Stimulated activated CD8-positive, alpha-beta memory T cell treated with anti-CD3 and anti-CD28 coated beads, Interleukin-12 subunit alpha, Interleukin-12 subunit beta, amount 100 ng/mL, for 4 hours (primary cell): ENCODE results near the gene ZSWIM8.
"Not testable (repeated sequence)": the region's sequence is repeated elsewhere in the genome, so short reads cannot be mapped to it uniquely, and the experiment has no call there.

Experiments used
- DNase-seq: peaks from one replicate; pipeline ENCODE4 v3.0.0-alpha.2; 2020; ENCODE audit warnings: low read depth

The ZSWIM8 gene

GRCh38 chr10:73814276-73814895 lies 29.0 kb downstream of the ZSWIM8 start:
- DNase-seq: no peak

DNA sequence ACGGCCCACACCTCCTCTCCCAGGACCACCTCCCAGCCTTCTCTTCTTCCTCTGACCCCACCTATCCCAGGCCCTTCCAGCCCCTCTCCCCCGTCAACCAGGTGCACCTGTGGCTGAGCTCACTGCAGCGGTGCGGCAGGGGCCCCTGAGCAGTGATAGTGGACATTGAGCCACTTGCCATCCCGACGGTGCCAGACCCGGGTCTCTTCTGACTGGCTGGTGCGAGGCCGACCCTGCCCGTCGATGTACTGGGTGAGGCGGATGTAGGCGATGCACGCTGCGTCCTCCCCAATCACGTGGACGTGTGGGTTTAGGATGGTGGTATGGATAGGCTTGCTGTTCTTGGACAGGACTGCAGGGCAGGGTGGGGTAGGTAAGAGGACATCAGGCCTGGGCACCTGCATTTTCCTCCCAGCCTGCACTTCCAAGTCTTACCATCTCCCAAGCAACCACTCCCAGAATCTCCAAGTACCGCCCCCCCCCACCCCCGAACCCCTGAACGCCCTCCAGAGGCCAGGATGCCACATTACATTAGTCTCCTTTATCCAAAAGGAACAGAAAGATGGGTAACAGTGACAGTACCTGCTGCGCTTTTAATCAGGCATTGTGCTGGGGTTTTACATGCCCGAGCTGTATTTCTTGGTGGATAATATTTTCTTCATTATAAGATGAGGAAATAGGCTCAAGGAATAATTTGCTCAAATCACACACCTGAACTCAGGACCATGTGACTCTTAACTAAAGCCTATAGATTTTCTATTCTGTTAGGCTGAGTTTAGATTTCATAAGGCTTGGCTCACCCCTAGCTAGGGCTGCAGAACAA lies 29.7 kb downstream of the ZSWIM8 start:
- no peak for DNase-seq

DNA sequence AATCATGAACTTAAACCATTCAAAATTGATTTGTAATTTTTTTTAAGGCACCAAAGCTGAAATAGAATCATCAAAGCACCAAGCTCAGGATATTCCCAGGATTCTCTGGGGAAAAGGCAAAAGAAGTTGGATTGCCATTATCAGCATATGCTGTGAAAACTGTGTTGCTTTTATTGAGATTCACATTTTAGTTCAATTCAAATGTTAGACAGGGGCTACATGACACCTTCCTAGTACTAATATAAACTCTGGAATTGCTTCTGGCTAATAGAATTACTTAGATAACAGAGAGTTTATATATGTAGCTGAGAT lies 30.3 kb downstream of the ZSWIM8 start:
- no peak for DNase-seq

- no peak for DNase-seq
Observed at GRCh38 chr10:73816917-73817729, 31.7 kb downstream of the ZSWIM8 start.

- DNase-seq: no peak
Observed at GRCh38 chr10:73817826-73818225, 32.4 kb downstream of the ZSWIM8 start.

- no peak for DNase-seq
Observed at GRCh38 chr10:73818402-73818801, 33.0 kb downstream of the ZSWIM8 start.

GRCh38 chr10:73819081-73819480 lies 33.7 kb downstream of the ZSWIM8 start:
- no peak for DNase-seq

DNA sequence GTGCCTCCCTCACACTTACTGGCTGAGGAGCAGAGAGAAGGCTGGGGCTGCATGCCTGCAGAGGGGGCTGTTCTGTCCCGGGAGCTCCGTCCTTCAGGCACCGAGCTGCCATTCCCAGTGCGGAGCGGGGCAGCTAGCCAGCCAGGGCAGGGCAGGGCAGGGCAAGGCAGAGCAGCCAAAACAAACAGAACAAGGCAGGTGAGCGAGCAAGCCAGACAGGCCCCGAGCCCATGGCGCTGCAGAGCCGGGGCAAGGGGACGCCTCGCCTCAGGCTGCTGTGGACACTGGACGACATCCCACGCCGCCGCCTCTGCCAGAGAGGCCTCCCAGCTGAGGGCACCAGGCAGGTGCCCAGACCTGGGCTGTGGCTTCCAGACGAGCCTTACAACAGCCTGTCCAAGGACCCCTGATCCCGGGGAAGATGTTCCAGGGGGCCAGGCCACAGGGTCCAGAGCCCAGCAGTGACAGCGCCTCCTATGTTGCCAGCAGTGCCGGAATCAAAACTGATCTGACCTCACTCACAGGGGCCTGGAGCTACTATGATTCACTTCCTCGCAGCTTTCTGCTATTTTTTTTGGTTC lies 34.2 kb downstream of the ZSWIM8 start:
- DNase-seq: no peak

GRCh38 chr10:73823391-73823790 lies 38.0 kb downstream of the ZSWIM8 start:
- DNase-seq: no peak

DNA sequence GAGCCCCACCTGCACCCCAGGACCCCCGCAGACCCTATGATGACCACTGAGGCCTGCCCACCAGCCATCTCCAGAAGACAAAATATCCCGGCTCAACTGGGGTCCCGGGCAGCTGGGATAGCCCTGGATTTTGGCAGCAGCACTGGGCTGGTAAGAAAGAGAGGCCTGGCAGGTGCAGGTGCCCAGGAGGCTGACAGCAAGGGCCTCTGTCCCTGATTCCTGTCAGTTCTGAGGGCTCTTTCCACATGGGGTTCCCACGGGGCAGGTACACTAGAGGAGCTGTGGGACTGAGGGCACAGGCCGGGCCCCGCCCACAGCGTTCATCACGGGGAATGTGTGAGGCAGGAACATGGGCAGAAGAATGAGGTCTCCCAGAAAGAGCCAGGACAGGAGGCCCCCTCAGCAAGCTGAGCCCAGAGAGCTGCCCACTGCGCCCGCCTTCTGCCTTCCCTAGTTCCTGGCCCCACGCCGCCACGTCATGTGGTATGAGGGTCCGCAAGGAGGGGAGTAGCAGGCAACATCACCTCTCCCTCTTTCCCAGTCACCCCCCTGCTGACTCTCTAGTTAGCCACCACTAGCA lies 38.8 kb downstream of the ZSWIM8 start:
- no peak for DNase-seq

DNA sequence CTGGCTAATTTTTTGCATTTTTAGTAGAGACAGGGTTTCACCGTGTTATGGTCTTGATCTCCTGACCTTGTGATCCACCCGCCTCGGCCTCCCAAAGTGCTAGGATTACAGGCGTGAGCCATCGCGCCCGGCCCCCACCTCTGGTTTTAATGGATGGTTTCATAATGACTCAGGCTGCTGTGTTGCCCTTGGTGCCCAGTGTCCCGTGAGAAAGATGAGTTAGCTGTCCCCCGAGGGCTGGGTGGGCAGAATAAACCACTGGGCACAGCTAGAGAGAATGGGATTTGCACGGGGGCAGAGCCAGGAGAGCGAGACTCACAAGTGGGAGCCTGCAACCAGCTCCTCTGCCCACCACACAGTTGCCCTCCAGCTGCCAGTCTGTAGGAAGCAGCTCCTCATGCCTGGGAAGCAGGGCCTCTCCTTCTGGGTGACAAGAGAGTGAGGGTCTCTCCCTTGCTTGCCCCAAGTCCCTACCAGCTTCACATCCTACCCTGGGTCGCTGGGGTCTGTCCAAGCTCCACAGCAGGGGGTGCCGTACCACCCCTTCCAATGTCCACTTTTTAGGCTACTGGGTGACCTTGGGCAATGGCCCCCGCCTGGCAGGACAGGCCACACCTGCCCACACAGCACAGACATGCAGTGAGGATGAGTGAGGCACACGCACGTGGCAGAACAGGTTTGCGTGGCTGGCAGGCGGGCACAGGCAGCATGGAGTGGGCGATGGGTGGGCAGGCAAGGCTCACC lies 42.1 kb downstream of the ZSWIM8 start:
- DNase-seq: no peak

DNA sequence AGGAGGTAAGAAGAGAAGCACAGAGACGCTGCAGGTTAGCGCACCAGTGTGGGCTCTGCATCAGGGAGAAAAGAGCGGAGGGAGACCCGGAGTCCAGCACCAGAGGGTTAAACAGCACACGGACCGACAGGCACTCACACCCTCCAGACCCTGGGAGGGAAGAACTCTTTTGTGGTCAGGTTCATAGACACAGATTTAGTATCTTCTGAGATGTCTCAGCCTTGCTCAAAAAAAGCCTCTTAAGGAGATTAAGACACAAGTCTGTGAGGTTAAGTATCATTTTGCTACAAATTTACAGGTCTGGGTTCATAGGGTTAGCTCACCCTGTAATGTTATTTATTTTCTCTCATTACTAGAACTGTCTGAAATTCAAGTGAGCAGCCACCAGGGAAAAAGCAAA lies 42.8 kb downstream of the ZSWIM8 start:
- DNase-seq: no peak

GRCh38 chr10:73829090-73829489 lies 43.7 kb downstream of the ZSWIM8 start:
- not testable (repeated sequence) for DNase-seq

DNA sequence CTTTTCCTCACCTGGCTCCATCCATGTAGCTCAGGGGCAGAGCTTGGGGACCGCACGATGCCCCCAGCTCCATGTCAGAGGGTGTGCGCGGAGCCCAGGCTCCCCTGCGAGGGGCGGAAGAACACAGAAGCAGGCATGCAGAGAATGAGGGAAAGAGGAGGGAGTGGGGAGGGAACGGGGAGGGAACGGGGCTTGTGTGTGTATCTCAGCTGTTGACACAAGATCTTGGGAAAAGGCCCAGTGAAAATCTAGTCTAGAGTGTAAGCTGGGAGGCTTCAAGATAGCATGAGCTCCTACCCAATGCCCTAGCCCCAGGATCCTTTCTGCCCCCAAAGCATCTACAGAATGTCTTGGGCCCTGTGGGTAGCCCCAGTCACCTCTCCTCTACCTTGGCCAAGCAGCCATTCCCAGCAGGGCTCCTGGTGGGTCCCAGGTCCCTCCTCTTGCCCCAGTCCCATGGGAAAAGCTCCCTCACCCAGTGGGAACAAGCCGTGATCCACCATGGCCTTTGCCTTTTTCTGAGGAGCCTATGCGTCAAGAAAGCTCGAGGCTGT lies 51.1 kb downstream of the ZSWIM8 start:
- DNase-seq: no peak

DNA sequence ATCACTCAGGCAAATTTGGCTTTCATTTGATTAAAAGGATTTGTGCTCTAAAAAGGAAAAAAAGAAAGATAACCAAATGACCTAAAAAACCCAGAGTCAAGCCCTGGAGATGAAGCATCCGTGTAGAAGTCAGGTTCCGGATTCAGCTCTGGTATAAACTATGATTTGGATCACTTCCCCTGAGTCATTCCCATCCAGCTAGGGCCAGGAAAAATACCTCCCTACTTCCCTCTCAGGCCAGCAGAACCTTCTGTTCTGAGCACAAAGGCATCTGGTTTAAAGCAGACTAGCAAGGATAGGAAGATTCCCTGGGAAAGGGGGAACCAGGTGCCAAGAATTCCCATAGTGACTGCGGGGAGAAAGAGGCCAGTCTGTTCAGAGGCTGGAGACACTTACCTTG lies 51.7 kb downstream of the ZSWIM8 start:
- no peak for DNase-seq

DNA sequence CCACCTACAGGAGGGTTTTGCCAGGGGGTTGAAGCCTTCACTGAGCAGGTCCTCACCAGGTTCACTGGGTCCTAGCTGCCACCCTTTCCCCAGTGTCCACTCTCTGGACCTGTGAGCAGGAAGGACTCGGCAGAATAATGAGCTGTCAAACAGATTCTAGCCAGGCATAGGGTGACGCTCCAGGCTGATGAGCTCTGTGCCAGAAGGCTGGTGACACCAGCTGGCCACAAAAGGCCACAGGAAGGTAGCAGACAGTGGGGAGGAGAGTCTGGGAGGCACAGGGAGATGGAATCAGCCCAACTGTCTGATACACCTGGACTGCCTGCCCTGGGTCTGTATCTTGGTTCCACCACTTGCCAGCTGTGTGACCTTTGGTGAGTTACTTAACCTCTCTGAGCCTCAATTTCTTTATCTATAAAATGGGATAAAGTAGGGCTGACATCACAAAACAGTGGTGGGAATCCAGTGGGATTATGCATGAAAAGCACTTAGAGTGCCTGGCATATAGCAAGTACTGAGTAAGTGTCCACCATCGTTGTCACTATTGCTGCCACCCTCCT lies 52.7 kb downstream of the ZSWIM8 start:
- no peak for DNase-seq

- DNase-seq: no peak
Observed at GRCh38 chr10:73838827-73839226, 53.4 kb downstream of the ZSWIM8 start.

- DNase-seq: no peak
Observed at GRCh38 chr10:73839276-73839966, 54.0 kb downstream of the ZSWIM8 start.

DNA sequence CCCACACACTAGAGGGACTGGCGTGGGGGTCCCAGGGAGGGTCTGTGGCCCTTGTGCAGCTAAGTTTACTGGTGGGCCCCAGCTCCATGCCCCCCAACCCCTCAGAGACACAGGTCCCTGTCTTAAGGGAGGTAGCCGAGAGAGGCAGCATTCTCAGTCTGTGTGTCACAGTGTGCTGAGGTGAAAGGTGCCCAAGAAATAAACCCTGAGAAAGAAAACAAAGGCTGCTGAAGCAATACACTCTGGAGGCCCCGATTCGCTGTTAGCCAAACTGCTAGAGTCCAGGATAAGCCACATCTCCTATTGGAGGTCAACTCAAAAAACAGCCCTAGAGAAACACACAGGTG lies 54.6 kb downstream of the ZSWIM8 start:
- DNase-seq: no peak

DNA sequence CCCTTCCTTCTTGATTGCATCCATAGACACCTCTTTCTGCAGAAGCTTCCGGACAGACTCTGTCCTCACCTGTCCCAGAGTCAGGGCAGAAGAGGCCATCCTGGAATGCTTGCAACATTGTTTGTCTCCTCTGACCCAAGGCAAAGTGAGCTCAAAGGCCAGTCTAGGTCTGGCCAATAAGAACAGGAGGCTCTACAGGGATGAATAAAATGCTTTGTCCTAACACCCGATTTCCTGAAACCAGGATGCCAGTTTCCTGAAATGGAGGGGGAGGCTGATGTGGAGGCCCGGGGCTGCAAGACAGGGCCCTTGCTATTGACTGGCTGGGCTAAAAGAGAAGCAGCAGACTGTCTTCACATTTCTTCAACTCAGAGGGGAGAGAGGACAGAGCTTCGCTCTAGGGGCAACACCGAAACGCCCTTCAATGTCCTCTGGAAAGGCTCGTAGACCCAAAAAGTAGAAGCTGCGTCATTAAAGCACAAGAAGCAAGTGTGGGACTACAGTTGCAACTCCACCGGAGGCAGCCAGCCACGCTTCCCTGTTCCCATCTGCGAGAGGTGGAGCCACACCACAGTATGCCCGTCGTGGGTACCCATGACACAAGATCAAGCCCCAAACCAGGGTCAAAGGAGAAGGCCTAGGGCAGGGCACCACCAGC lies 55.1 kb downstream of the ZSWIM8 start:
- DNase-seq: no peak
